Stimulated activated CD8-positive, alpha-beta memory T cell treated with anti-CD3 and anti-CD28 coated beads, Interleukin-4, amount 100 ng/mL, for 48 hours (primary cell): ENCODE results near the gene ANXA2R.

Source experiments
- DNase-seq: peaks from one replicate; pipeline ENCODE4 v3.0.0-alpha.2; 2020

Gene ANXA2R

GRCh38 chr5:42994555-42995359 is 45.4 kb downstream of the ANXA2R start:
- DNase-seq, result peak; percentile 93

- no peak for DNase-seq
These were observed 45.9 kb downstream of the ANXA2R start for GRCh38 chr5:42994246-42994554.

- DNase-seq, result peak; percentile 68
These were observed 46.4 kb downstream of the ANXA2R start for GRCh38 chr5:42993516-42994245.

GRCh38 chr5:42992088-42992879 is 47.8 kb downstream of the ANXA2R start:
- DNase-seq, result peak; percentile 81

- no peak for DNase-seq
These were observed 48.6 kb downstream of the ANXA2R start for GRCh38 chr5:42991404-42992087.

GRCh38 chr5:42990892-42991291 is 49.2 kb downstream of the ANXA2R start:
- no peak for DNase-seq
